ENCODE measurements around the gene ESPNL.

ESPNL gene

DNA sequence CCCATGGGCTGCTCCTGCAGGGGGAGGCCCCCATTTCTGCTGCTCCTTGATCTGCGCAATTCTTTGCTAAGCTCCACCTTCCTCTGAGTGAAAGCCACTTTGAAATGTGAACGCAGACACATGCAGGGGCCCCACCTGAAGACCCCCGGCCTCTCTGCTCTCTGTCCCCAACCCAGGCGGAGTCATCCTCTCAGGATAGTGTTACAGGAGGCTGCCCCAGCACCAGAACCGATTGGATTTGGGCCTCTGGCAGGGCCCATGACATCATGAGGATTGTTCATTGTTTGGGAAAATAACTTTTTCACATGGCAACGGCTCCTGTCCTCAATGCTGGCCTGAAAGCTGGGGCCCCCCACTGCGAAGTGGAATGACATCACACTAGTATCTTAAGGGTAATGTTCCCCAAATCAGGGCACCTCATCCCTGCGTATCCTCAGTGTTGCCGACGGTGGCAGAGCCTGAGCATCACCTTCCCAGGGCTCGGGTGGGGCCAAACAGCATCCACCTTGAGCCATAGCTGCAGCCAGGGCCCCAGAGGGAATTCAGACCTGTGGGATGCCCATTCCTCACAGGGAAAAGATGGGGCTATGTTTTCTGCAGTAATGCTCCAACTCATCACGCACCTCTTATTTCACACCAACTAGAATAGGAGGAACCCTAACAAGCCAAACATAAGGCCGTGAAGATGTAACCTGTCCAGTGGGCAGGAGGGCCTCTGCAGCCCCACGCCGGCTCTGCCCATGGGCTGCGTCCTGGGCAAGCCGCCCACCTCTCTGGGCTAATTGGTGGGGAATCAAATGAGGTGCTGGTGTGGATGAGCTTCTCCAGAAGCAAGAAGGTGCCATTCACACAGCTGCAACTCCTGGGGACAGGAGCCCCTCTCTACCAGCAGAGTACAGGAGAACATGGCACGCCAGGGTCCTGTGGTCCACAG lies 55.9 kb downstream of the ESPNL start:
- DNase-seq (ENCODE audit: low read depth in 2 of 2, low spot score in 1 of 2) = no peak

DNA sequence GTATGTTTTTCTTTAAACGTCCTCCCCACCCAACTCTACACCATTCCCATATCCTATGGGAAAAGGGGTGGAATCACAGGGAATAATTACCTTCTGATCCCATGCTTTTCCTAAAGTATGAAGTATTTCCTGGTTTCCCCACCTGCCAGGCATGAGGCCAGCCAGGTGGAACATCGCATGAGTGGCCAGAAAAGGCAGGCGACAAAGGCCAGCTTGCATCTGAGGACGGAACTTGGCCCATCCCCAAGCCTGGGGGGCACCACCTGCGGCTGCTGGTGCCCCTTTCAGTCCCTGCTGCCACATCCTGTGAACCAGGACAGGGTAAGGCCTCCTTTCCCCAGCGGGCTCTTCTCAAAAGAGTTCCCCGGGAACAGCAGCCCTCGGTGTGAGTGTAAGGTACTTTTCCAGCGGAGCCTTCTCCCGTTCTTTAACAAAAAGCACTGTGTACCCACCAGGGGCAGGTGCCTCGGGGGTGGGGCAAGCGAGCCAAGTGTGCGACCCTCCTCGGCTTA lies 57.4 kb downstream of the ESPNL start:
- no peak for DNase-seq (ENCODE audit: low read depth in 2 of 2, low spot score in 1 of 2)

DNA sequence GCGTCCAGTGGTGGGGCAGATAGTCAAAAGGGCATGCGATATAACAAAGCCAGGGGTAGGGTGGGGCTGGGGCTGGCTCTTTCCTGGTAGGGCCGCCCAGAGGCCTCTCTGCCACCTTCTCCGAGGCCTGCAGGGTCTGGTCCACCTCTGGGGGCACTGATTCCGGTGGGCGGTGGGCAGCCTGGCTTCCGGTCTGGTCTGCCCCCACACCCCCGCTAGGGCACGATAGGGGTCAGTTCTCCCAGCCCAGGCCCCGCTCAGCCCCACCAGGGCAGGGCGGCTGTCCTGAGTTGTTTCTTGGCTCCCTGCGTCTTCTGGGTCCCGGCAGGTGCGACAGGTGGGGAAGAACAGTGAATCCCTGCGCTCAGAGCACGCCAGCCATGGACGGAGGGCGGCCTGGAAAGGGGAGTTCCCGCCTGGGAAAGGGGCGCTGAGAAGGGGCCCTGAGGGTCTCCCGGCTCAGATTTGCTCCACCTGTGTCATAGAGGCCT lies 57.9 kb downstream of the ESPNL start:
- no peak for DNase-seq (ENCODE audit: low read depth in 2 of 2, low spot score in 1 of 2)

DNA sequence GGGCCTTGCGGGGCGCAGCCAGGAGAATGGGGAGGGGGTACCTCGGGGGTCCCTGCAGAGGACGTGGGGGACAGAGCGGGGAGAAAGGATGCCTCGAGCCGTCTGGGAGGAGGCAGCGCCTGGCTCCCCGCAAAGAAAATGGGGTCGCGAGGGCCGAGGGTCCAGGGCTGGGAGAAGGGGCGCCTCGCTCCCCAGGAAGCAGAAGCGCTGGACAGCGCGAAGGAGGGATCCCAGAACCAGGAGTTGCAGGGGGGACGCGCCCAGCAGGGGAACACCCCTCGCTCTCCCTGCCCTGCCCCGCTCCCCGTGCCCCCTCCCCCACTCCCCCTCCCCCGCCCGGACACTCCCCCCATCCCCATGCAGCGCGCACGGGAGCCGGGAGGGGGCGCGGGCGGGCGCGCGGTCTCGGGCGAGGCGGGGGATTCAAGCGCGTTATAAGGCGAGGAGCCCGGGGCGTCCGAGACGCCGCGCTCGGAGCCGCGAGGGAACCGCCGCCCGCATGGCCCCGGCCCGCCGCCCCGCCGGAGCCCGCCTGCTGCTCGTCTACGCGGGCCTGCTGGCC lies 58.5 kb downstream of the ESPNL start, which contains the start of gene ERFE:
Gene ERFE, plus strand, starts transcription at position 462 of the 562 bp plus-strand sequence. Its CDS starts 38 bp downstream, at position 500.
- peak in 1 of 2 donors; percentile 8 for DNase-seq (ENCODE audit: low read depth in 2 of 2, low spot score in 1 of 2)

DNA sequence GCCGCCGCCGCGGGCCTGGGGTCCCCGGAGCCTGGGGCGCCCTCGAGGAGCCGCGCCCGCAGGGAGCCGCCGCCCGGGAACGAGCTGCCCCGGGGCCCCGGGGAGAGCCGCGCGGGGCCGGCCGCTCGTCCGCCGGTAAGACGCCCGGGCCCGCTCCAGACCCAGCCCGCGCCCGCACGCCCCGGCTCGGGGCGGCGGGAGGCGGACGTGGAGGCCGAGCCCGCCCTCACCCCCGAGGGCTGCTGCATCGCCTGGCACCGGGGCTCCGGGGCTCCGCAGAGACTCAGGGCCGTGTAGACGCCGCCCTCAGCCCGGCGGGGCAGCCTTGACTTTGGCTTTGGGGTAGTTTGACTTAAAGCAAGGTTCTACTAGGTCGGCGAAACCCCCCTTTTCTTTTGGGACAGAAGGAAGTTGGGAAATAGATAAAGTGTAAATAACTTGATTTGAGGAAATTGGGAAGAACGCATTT lies 59.0 kb downstream of the ESPNL start:
- no peak for DNase-seq (ENCODE audit: low read depth in 2 of 2, low spot score in 1 of 2)

DNA sequence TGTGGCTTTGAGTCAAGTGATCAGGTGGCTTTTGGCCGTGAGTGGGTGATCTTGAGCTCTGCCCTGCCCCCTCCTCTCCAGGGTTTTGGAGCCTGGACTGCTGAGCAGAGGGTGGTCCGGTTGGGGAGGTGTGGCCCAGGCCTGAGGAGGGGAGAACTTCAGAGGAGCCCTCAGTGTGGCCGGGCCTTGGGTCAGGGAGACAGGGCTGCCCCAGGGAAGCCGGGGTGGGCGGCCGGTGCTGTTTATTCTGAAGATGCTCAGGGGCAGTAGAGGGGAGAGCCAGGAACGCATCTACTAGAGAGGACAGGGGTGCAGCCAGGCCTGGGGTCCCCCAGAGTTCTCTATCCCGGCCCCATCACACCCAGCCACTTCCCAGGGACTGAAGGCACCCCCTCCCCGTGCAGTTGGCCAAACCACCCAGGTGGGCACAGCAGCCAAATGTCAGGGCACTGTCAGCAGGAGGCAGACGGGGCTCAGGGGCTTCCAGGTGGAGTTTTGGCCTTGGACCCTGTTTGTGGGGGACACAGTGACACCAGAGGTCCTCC lies 59.6 kb downstream of the ESPNL start:
- DNase-seq (ENCODE audit: low read depth in 2 of 2, low spot score in 1 of 2) = no peak

DNA sequence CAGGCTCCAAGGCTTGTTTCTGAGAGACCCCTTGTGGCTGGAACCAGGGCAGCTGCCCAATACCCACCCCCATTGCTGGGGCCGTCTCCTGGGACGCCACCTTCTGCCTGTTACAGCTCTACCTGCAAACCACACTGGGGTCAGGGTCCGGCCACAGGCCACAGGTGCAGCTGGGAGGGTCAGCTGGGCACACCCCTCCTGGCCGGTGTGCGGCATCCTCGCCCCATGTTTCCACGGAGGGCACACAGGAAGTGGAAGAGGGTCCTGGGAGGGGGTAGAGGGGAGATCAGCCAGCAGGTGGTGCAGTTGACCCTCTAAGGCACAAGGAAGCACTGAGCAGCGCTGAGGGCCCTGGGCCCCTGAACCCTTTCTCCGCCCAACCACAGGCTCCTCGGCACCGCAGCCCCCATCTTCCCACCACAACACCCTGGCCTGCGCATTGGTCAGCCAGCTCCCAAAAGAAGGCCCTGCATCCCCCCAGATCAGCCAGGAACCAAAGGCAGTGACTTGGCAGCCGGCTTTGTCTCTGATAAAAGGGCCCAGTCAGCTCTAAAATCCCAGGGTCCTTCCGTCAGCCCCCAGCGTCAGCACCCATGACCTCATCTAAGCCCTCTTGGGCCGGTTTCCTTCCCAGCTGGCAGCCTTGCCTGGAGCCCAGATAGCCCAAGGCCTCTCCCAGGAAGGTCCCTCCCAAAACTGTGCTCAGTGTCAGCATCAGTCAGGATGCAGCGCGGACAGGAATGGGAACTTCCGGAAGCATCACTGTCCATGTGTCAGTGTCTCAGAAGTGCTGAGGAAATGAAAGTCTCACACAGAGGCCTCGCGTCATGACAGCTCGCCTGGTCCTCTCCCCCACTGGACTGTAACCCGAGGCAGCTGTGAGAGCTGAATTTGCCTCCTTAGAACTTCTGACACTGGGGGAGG lies 60.3 kb downstream of the ESPNL start:
- no peak for DNase-seq (ENCODE audit: low read depth in 2 of 2, low spot score in 1 of 2)

DNA sequence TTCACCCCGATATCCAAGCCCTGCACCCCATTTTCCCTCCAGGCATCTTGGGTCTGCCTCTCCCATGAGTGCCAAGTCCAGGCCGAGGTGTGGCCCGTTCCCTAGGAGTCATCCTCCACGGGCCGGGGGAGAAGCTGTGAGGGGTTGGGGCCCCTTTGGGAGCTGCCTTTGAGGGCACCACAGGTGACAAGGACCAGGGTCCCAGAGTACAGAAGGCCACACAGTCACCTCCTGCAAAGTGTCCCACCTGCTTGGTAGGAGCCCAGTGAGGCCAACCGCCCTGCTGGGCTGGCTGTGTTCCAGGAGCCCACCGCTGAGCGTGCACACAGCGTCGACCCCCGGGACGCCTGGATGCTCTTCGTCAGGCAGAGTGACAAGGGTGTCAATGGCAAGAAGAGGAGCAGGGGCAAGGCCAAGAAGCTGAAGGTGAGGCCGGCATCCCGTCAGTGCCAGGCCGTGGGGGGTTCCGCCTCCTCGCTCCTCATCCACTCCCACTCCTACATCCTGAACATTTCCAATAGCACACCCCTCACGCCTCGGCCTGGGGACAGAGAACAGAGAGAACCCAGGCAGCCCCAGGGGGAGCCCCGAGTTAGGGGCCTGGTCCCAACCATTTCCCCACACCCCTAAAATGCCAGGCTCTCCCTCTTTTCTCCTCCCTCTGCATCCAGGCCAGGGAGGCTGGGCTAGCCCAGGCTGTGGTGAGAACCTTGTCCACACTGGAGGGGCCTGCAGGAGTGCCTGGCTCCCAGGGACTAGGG lies 61.3 kb downstream of the ESPNL start:
- no peak for DNase-seq (ENCODE audit: low read depth in 2 of 2, low spot score in 1 of 2)

DNA sequence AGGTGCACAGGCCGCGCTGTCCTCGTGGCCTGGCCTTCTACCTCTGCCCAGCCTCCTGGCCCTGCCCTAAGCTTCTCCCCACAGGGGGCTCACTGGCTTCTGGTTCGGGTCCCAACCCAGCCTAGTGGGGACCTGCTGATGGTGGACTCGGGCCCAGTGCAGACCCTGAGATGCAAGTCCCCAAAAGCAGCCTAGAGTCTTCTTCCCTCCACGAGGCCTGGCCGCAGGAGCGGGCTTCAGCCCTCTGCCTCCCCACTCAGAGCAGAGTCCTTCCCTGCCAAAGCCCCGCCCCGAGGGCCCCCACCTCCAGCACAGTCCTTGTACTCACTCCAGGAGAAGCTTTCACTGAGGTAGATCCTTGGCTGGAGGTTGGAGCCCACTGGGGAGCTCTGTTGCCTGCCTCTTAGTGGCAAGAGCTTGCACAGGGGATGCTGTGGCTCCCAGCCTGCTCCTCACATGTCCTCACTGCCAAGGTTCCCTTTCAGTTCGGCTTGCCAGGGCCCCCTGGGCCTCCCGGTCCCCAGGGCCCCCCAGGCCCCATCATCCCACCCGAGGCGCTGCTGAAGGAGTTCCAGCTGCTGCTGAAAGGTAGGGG lies 62.2 kb downstream of the ESPNL start:
- DNase-seq (ENCODE audit: low read depth in 2 of 2, low spot score in 1 of 2) = no peak

DNA sequence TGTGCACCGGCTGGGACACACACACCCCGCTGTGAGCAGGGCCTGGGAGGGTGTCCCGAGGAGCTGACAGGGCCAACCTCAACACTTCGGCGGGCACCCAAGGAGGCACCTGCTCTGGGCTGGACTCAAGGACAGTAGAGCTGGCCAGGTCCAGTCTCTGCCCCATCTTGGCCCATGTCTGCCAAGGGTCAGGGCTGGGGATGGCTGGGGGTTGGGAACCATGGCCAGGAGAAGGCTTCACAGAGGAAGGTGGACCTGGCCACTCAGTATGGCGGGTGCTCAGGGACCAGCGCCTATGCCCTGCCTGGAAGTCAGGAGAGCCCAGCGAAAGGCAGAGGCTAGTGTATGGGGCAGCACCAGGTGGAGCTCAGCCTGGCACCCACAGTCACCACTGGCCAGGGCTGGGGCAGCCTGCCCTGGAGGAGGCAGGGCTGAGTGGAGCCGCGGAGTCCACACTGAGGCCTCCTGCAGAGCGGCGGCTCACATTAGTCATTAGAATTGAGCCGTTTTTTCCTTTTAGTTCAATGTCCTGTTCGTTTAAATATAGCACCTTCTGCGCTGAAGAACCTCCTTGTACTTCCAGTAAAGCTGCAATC lies 62.8 kb downstream of the ESPNL start:
- no peak for DNase-seq (ENCODE audit: low read depth in 2 of 2, low spot score in 1 of 2)

DNA sequence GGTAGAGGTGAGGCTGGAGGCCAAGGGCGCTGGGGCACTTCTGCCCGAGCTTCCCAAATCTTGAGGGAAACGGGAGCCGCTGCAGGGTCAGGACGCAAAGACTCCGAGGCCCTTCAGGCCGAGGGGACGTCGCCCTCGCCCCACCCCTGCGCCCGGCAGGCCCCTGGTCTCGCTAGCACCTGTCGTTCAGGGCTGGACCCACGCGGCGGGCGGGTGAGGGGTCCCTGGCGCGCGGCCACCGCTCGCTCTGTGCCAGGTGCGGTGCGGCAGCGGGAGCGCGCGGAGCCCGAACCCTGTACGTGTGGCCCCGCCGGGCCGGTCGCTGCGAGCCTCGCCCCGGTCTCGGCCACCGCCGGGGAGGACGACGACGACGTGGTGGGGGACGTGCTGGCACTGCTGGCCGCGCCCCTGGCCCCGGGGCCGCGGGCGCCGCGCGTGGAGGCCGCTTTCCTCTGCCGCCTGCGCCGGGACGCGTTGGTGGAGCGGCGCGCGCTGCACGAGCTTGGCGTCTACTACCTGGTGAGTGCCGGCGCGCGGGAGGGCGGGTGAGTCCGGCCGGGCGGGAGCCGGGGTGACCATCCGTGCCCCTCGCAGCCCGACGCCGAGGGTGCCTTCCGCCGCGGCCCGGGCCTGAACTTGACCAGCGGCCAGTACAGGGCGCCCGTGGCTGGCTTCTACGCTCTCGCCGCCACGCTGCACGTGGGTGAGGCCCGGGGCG lies 63.5 kb downstream of the ESPNL start:
- no peak for DNase-seq (ENCODE audit: low read depth in 2 of 2, low spot score in 1 of 2)

DNA sequence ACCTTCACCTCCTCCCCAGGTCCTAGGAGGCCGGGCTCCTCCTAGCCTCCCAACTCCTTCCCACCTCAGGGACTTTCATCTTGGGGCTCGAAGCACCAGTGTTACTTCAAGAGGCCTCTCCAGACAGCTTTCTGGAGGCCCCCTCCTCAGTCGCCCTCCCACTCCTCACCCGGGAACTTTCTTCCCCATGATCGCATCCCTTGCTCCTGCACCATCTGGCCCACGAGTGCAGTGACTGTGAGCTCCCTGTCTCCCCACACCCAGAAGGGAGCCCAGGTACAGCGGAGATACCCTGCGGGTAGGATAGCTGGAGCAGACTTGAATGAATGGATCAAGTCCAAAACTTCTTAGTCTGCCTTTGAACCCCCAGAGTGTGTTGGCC lies 64.8 kb downstream of the ESPNL start:
- DNase-seq (ENCODE audit: low read depth in 2 of 2, low spot score in 1 of 2) = no peak

DNA sequence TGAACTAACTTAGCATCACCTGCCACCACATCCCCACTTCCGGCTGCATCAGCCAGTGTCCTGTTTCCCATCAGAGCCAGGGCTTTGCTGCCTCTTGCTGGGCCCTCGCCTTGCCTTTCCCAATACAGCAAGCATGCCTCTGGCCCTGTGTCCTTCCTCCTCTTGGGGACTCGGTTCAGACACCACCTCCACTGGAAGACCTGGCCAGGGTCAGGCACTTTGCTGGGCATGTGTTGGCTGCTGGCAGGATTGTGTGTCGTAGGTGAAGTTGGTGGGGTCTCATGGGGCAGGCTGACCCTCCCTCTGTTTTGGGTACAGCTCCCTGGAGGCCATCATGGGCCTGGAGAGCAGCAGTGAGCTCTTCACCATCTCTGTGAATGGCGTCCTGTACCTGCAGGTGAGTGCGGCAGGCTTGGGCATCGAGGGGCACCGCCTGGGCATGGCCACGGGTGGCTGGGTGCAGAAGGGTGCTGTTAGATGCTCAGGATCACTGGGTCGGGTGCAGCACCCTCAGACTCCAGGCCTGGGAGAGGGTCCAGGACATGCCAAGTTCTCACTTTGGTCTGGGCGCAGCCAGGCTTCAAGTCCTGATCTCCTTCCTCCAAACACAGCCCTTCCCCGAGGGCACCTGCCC lies 65.3 kb downstream of the ESPNL start:
- no peak for DNase-seq (ENCODE audit: low read depth in 2 of 2, low spot score in 1 of 2)

DNA sequence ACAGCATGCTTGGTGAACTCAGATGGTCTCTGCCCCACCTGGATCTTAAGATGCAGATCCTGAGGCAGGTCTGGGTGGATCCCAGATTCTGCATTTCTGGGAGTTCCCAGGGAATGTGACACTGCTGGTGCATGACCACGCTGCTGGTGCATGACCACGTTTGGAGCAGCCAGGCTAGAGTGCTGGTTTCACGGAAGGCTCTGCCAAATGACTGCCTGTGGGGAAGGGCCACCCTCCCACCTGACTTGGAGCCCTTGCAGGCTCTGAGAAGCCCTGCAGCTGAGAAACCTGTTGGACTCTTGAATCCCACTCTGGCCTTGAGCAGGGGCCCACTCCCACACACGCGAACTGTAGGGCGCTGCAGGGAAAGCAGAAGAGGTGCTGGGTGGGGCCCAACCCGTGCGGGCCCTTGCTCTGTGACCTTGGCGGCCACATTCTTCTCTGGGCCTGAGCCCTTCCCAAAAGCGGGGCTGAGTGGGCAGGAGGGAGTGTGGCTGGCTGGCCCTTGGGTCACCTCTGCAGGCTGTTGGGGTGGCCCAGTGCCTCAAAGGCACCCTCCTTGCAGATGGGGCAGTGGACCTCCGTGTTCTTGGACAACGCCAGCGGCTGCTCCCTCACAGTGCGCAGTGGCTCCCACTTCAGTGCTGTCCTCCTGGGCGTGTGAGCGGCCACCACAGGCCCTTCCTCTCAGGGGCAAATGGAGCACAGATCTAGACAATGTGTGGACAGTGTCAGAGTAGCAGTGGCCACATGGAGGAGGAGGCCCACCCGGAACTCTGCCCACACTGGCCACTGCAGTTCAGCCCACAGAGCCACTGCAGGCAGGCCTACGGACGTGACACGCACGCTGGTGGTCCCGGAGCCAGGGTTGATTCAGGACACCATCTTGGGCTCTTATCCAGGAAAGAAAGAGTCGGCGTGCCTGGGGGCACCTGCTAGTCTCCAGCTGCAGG lies 66.5 kb downstream of the ESPNL start:
- no peak for DNase-seq (ENCODE audit: low read depth in 2 of 2, low spot score in 1 of 2)

DNA sequence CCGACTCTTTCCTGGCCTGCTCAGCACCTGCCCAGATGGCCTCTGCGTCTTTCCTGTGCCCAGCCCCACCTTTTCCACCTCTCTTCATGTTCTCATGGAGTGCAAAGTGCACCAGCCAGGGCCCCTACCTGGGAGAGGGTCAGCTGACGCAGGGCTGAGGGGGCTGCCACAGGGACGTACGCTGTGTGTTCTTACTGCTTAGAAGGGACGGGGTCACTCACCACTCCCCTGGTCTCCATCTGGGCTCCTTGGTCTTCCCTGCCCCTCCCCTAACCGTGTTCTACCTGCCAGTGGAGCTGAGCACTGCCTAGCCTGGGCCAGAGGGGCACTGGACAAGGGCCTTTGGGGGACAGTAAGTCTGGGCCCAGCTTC lies 67.2 kb downstream of the ESPNL start:
- DNase-seq (ENCODE audit: low read depth in 2 of 2, low spot score in 1 of 2) = no peak

DNA sequence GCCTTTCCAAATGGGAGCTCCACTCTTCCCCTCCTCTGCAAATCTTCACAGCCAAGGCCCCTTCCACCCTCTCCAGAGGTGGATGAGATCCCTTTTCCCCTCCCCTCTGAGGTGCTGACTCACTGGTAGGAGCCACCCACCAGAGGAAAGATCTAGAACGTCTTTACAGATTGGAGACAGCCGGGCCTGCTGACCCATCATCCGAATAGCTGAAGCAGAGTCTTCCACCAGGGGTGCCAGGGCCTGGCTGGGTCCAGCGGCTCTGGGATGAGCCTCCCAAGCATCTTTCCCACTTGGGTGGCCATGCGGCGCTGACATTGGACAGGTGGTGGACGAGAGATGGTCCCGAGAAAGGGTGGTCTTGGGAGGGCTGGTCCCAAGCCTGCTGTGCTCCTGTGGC lies 67.6 kb downstream of the ESPNL start:
- no peak for DNase-seq (ENCODE audit: low read depth in 2 of 2, low spot score in 1 of 2)

Measured in stimulated activated CD8-positive, alpha-beta memory T cell treated with anti-CD3 and anti-CD28 coated beads, Interleukin-4, amount 100 ng/mL, for 4 hours (primary cell).